Mucosa of descending colon (tissue), 3 donors: Measurements from ENCODE around the gene HPGDS. TPM values are rescaled to one million over a fixed set of nuclear protein-coding genes. Genes with fewer than 3 reads are reported as not detected.
A peak's percentile ranks its signal among the peaks of the same experiment; 100 is the strongest.
"Not testable (repeated sequence)": the region's sequence is repeated elsewhere in the genome, so short reads cannot be mapped to it uniquely, and the experiment has no call there.

Source experiments
- ATAC-seq: fragments of 200-7000 bp; cut with Tn5 transposase; one replicate; pipeline ENCODE4 v1.9.1; 2020; ENCODE audit warnings: mild to moderate bottlenecking, moderate library complexity
- DNase-seq, 3 donors: peaks; one replicate each; pipeline ENCODE4 v3.0.0-alpha.2; 2020
- H3K36me3 ChIP-seq: fragments of 200-600 bp; one replicate; pipeline ENCODE4 v1.8.0; 2021; ENCODE audit warnings: low read depth, mild to moderate bottlenecking
- H3K4me1 ChIP-seq: fragments of 200-600 bp; one replicate; pipeline ENCODE4 v1.8.0; 2021; ENCODE audit warnings: low read depth, mild to moderate bottlenecking
- H3K4me3 ChIP-seq: fragments of 200-600 bp; one replicate; pipeline ENCODE4 v1.8.0; 2021; ENCODE audit warnings: mild to moderate bottlenecking
- H3K9me3 ChIP-seq: fragments of 200-600 bp; one replicate; pipeline ENCODE4 v1.8.0; 2021; ENCODE audit warnings: mild to moderate bottlenecking
- CTCF ChIP-seq: fragments of 200-600 bp; IDR thresholded peaks from one replicate; pipeline ENCODE4 v1.8.0; 2022; ENCODE audit warnings: antibody characterized with exemption, mild to moderate bottlenecking
- intact Hi-C, 2 donors: fragments of 100-400 bp; cut with DNase I in 1 of 2; cut with micrococcal nuclease in 1 of 2; formaldehyde crosslinking; loops; one replicate each; pipeline versions ENCODE4 v1.11.0 to v1.11.1; 2022; cut with DNase I, micrococcal nuclease
- total RNA-seq, 3 donors: library from RNA; stranded (reverse); fragmentation: NEBNext Ultra II Directional in 2 of 3; extraction: Animal tissue kit (Norgen Biotek cat#: 25700) in 2 of 3; gene quantifications; one replicate each; pipeline versions ENCODE4 v1.2.1 to v1.2.4, GENCODE V29; 2021 to 2023
- donor health status: DM: no; HTN: no; CAD: no; lungs with moderate emphysema.
- donor health status: DM: no; HTN: no; CAD: no.
- donor health status: DM: no; HTN: yes; CAD: no.

HPGDS gene
- total RNA-seq, 3 donors from 2014 or later = 1.8 to 6.3 (median 5.4) TPM

- H3K4me1 ChIP-seq = no peaks in the 10 kb centered on the region
- intact Hi-C loops = no loop called here
- no peaks in the 10 kb centered on the region for H3K9me3 ChIP-seq
- H3K36me3 ChIP-seq = no peaks in the 10 kb centered on the region
- DNase-seq (no peak), ATAC-seq (peak; percentile 9)
- no peak for TF ChIP-seq CTCF
- H3K4me3 ChIP-seq = no peak overlapping the region
These were observed 43.8 kb downstream of the HPGDS start for GRCh38 chr4:94298725-94299252.

GRCh38 chr4:94295473-94295872 is 47.2 kb downstream of the HPGDS start:
- ATAC-seq, DNase-seq, H3K4me1 ChIP-seq, H3K9me3 ChIP-seq, intact Hi-C loops, H3K36me3 ChIP-seq, H3K4me3 ChIP-seq: not testable (repeated sequence)

- H3K36me3 ChIP-seq, H3K4me3 ChIP-seq, intact Hi-C loops, ATAC-seq, H3K9me3 ChIP-seq, DNase-seq, H3K4me1 ChIP-seq: not testable (repeated sequence)
These were observed 48.7 kb downstream of the HPGDS start for GRCh38 chr4:94293981-94294380.

- no peak overlapping the region for H3K4me3 ChIP-seq
- DNase-seq (no peak), ATAC-seq (no peak)
- intact Hi-C loops = no loop called here
- no peaks in the 10 kb centered on the region for H3K9me3 ChIP-seq
- no peaks in the 10 kb centered on the region for H3K4me1 ChIP-seq
- H3K36me3 ChIP-seq = no peaks in the 10 kb centered on the region
- TF ChIP-seq CTCF = no peak
These were observed 52.4 kb downstream of the HPGDS start for GRCh38 chr4:94290245-94290644.

- Histone ChIP-seq H3K9me3 (no peaks in the 10 kb centered on the region), H3K4me1 (no peaks in the 10 kb centered on the region), H3K36me3 (peaks cover 4% of the 10 kb centered on the region), H3K4me3 (no peak overlapping the region)
- no peak for TF ChIP-seq CTCF
- ATAC-seq = no peak
- intact Hi-C loops = no loop called here
- no peak for DNase-seq
These were observed 57.0 kb downstream of the HPGDS start for GRCh38 chr4:94285666-94286065.

GRCh38 chr4:94284889-94285288 is 57.7 kb downstream of the HPGDS start:
- Histone ChIP-seq H3K4me1 (no peaks in the 10 kb centered on the region), H3K9me3 (no peaks in the 10 kb centered on the region), H3K4me3 (no peak overlapping the region), H3K36me3 (peaks cover 4% of the 10 kb centered on the region)
- ATAC-seq (no peak), DNase-seq (no peak)
- TF ChIP-seq CTCF = no peak
- intact Hi-C loops = no loop called here

GRCh38 chr4:94278781-94279180 is 63.9 kb downstream of the HPGDS start:
- ATAC-seq = no peak

More at GRCh38 chr4:94278781-94279180, 63.9 kb downstream of the HPGDS start:
- H3K4me1 ChIP-seq = no peaks in the 10 kb centered on the region
- no peaks in the 10 kb centered on the region for H3K9me3 ChIP-seq
- TF ChIP-seq CTCF = no peak
- no peak for DNase-seq
- intact Hi-C loops = no loop called here
- H3K4me3 ChIP-seq = no peak overlapping the region
- H3K36me3 ChIP-seq = peaks cover 4% of the 10 kb centered on the region
